HAP-1 (cell line): ENCODE data around the gene GAGE10.
"Not testable (repeated sequence)": the region's sequence is repeated elsewhere in the genome, so short reads cannot be mapped to it uniquely, and the experiment has no call there.

Source experiments
- DNase-seq, 2 experiments: peaks; one replicate each; pipeline ENCODE4 v3.0.0-alpha.2; 2016 to 2020; ENCODE audit warnings: low spot score in 2 of 2
- H3K27me3 ChIP-seq: fragments of 250-450 bp; sonication (Bioruptor Pico); 2 replicates; pipeline ENCODE4 v1.5.1; 2020; ENCODE audit warnings: low read depth, mild to moderate bottlenecking, moderate library complexity
- H3K36me3 ChIP-seq: fragments of 250-450 bp; sonication (Bioruptor Pico); replicated peaks from 2 replicates; pipeline ENCODE4 v1.5.1; 2020; ENCODE audit warnings: mild to moderate bottlenecking
- H3K4me1 ChIP-seq: fragments of 250-450 bp; sonication (Bioruptor Pico); 2 replicates; pipeline ENCODE4 v1.5.1; 2020; ENCODE audit warnings: mild to moderate bottlenecking
- H3K4me3 ChIP-seq: fragments of 250-450 bp; sonication (Bioruptor Pico); 2 replicates; pipeline ENCODE4 v1.5.1; 2020; ENCODE audit warnings: mild to moderate bottlenecking, moderate library complexity
- H3K9me3 ChIP-seq: fragments of 250-450 bp; sonication (Bioruptor Pico); 2 replicates; pipeline ENCODE4 v1.5.1; 2020; ENCODE audit warnings: mild to moderate bottlenecking, moderate library complexity
- in situ Hi-C: fragments of 300-500 bp; cut with MboI; formaldehyde crosslinking; loops from 3 replicates; pipeline ENCODE4 v1.14.3; 2020; ENCODE audit warnings: low sequenced_read_pairs, inconsistent platforms, mixed read lengths

The GAGE10 gene

DNA sequence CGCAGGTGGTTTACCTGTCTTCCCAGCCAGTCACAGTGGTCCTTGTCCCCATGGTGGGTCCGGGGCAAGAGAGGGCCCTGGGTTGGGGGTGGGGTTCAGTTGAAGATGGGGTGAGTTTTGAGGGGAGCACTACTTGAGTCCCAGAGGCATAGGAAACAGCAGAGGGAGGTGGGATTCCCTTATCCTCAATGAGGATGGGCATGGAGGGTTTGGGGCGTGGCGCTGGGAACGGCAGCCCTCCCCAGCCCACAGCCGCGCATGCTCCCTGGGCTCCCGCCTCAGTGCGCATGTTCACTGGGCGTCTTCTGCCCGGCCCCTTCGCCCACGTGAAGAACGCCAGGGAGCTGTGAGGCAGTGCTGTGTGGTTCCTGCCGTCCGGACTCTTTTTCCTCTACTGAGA lies 18.3 kb downstream of the GAGE10 start, which contains the start of gene GAGE12J:
GAGE12J (plus strand) TSS at position 301 of the 400 bp plus-strand sequence. CDS start 1,157 bp downstream, outside the sequence.
- DNase-seq, H3K4me3 ChIP-seq, H3K9me3 ChIP-seq, in situ Hi-C loops, H3K4me1 ChIP-seq, H3K27me3 ChIP-seq, H3K36me3 ChIP-seq: not testable (repeated sequence)

DNA sequence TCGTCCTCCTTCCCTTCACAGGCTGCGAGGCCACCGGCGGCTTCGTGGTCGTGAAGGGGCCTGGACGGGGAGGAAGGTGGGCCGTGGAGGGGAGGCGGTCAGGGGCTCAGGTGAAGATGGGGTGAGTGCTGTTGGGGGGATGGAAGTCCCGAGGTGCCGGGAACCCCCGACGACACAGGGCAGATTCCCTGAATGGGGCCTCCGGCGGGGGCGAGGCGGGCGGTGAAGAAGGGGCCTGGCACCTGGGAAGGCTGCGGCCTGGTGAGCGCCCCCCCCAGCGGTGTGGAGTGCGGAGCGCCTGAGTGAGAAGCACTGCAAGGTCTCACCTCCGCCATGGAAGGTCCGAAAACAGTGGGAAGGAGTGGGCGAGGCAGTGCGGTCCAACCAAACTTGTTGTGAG lies 18.8 kb downstream of the GAGE10 start:
- H3K27me3 ChIP-seq, DNase-seq, H3K9me3 ChIP-seq, in situ Hi-C loops, H3K4me3 ChIP-seq, H3K4me1 ChIP-seq, H3K36me3 ChIP-seq: not testable (repeated sequence)

DNA sequence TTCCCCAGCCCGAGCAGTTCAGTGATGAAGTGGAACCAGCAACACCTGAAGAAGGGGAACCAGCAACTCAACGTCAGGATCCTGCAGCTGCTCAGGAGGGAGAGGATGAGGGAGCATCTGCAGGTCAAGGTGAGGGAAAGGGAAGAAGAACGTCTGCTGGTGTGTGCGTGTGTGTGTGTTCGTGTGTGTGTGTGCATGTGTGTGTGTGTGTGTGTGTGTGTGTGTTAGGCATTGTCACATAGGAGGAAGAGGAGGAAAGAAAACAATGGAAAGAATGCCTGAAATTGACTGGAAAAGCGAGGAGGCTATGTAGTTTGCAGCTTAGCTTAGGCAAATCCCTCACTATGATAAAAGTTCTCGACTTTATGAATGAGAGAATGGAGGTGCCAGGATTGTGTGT lies 20.3 kb downstream of the GAGE10 start:
- H3K4me1 ChIP-seq, H3K4me3 ChIP-seq, in situ Hi-C loops, DNase-seq, H3K27me3 ChIP-seq, H3K9me3 ChIP-seq, H3K36me3 ChIP-seq: not testable (repeated sequence)

DNA sequence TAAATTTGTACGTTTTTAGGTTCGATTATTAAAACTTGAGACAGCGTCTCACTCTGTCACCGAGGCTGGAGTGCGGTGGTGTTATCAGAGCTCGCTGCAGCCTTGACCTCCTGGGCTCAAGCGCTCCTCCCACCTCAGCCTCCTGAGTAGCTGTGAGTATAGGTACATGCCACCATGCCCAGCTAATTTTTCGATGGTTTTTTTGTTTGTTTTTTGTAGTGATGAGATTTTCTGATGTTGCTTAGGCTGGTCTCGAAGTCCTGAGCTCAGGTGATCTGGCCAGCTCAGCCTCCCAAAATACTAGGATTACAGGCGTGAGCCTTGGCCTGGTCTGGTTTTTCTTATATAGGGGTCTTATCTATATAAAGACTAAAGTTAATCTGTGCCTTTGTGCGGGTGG lies 27.0 kb downstream of the GAGE10 start:
- H3K4me1 ChIP-seq, H3K9me3 ChIP-seq, H3K36me3 ChIP-seq, in situ Hi-C loops, H3K27me3 ChIP-seq, DNase-seq, H3K4me3 ChIP-seq: not testable (repeated sequence)

DNA sequence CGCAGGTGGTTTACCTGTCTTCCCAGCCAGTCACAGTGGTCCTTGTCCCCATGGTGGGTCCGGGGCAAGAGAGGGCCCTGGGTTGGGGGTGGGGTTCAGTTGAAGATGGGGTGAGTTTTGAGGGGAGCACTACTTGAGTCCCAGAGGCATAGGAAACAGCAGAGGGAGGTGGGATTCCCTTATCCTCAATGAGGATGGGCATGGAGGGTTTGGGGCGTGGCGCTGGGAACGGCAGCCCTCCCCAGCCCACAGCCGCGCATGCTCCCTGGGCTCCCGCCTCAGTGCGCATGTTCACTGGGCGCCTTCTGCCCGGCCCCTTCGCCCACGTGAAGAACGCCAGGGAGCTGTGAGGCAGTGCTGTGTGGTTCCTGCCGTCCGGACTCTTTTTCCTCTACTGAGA lies 27.8 kb downstream of the GAGE10 start, which contains the start of gene GAGE13:
GAGE13 (plus strand) TSS at position 301 of the 400 bp plus-strand sequence. CDS start 1,156 bp downstream, outside the sequence.
- DNase-seq, in situ Hi-C loops, H3K4me1 ChIP-seq, H3K36me3 ChIP-seq, H3K9me3 ChIP-seq, H3K4me3 ChIP-seq, H3K27me3 ChIP-seq: not testable (repeated sequence)

DNA sequence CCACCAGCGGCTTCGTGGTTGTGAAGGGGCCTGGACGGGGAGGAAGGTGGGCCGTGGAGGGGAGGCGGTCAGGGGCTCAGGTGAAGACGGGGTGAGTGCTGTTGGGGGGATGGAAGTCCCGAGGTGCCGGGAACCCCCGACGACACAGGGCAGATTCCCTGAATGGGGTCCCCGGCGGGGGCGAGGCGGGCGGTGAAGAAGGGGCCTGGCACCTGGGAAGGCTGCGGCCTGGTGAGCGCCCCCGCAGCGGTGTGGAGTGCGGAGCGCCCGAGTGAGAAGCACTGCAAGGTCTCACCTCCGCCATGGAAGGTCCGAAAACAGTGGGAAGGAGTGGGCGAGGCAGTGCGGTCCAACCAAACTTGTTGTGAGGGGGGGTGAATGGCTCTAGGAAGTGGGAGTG lies 28.4 kb downstream of the GAGE10 start:
- in situ Hi-C loops = not testable (repeated sequence)

DNA sequence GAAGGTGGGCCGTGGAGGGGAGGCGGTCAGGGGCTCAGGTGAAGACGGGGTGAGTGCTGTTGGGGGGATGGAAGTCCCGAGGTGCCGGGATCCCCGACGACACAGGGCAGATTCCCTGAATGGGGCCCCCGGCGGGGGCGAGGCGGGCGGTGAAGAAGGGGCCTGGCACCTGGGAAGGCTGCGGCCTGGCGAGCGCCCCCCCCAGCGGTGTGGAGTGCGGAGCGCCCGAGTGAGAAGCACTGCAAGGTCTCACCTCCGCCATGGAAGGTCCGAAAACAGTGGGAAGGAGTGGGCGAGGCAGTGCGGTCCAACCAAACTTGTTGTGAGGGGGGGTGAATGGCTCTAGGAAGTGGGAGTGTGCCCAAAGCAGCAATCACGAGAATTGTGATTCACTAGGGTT lies 38.0 kb downstream of the GAGE10 start:
- DNase-seq, H3K9me3 ChIP-seq, H3K36me3 ChIP-seq, in situ Hi-C loops, H3K4me3 ChIP-seq, H3K27me3 ChIP-seq, H3K4me1 ChIP-seq: not testable (repeated sequence)

More for the DNA sequence above, 28.4 kb downstream of the GAGE10 start:
- H3K27me3 ChIP-seq, H3K9me3 ChIP-seq, DNase-seq, H3K4me3 ChIP-seq, H3K36me3 ChIP-seq, H3K4me1 ChIP-seq: not testable (repeated sequence)

DNA sequence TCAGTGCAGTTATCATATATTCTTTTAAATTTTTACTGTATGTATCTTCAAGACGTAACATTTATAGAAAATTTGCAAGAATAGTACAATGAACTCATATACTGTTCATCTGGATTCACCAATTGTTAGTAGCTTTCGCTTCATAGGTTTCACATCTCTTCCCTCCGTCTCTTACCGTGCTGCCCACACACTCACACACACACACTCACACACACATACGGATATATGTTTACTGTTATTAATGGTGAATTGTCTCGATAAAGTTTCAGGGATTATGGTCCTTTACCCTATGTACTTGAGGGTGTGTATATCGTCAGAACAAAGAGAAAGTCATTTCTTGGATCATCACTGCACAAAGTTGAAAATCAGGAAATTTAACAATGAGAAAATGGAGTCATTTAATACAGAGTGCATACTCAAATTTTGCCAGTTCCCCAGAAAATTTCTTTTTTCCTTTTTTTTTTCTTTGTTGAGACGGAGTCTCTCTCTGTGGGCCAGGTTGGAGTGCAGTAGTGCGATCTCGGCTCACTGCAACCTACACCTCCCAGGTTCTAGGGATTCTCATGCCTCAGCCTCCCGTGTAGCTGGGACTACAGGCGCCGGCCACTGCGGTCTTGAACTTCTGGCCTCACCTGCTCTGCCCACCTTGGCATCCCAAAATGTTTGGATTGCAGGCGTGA lies 41.2 kb downstream of the GAGE10 start:
- H3K27me3 ChIP-seq, in situ Hi-C loops, H3K4me3 ChIP-seq, H3K4me1 ChIP-seq, H3K9me3 ChIP-seq, DNase-seq, H3K36me3 ChIP-seq: not testable (repeated sequence)

DNA sequence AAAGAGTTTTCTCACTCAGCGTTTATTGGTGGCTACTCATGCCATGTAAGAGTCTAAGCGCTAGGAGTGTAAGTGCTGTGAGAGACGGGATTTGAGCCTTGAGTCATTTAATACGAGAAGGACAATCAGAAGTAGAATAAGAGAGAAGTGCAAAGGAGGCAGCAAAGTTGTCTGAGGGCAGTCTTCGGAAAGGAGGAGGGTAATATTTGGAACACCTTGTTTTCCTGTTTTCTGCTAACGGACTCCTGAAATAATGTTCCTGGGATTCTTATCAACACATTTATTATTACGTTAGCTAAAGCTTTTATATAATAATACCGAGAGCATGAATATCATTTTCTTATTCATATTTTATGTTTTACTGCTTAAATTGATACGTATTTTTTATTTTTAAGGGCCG lies 42.0 kb downstream of the GAGE10 start:
- H3K36me3 ChIP-seq, in situ Hi-C loops, H3K9me3 ChIP-seq, H3K27me3 ChIP-seq, H3K4me3 ChIP-seq, DNase-seq, H3K4me1 ChIP-seq: not testable (repeated sequence)

DNA sequence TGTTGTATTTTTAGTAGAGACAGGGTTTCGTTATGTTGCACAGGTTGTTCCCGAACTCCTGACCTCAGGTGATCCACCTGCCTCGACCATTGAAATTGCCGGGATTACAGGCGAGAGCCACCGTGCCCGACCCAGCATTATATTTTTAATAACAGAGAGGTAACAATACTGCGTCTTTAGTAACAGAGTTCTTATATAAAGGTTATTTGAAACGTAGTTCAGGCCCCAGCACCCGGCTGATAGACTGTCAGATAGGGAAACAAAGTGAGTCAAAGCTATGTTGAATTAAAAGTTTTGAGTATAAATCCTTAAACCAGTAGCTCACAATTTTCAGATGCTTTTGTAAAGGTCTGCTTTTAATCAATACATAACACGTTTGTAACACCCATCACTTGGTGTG lies 42.7 kb downstream of the GAGE10 start:
- not testable (repeated sequence) for H3K27me3 ChIP-seq

More for the DNA sequence above, 42.7 kb downstream of the GAGE10 start:
- H3K4me3 ChIP-seq, H3K36me3 ChIP-seq, in situ Hi-C loops, DNase-seq, H3K4me1 ChIP-seq, H3K9me3 ChIP-seq: not testable (repeated sequence)
